ENCODE measurements around the gene MBIP. TPM values are rescaled to one million over a fixed set of nuclear protein-coding genes. Genes with fewer than 3 reads are reported as not detected.
"Not testable (repeated sequence)": the region's sequence is repeated elsewhere in the genome, so short reads cannot be mapped to it uniquely, and the experiment has no call there.

The MBIP gene
- total RNA-seq, 2 experiments from 2014 or later = 32.8 to 33.0 TPM

DNA sequence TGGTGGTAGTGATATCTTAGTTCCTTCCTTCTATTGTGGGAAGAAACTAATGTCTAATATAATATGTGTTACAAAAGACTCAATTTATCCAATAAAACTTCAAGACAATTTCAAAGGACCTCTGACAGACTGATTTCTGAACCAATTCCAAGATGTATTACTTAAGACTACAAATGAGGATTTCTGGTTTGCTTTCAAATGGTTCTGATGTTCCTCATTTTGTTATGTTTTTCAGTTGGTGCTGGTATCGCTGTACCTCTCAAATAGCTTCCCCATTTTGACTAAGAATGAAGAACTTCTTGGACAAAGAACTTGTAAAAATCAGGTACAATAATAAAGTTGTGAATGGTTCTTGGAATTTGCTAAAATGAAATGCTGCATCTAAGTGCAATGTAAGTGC, 19.4 kb upstream of the MBIP start:
- H3K4me1 Mint-ChIP-seq = peaks cover 13% of the 10 kb centered on the region
- intact Hi-C loops (cut with DNase I, micrococcal nuclease) = loop anchor here (1.0 to 2.0 kb wide), 2 partner anchors 19 to 20 kb away; partner anchors contain the start of gene MBIP (in 2 of the 2)
- H3K27me3 Mint-ChIP-seq = peaks cover 27% of the 10 kb centered on the region
- H3K36me3 Mint-ChIP-seq (ENCODE audit: low read depth) = no peaks in the 10 kb centered on the region
- POLR2A ChIA-PET = no interaction called here
- ATAC-seq (peak; percentile 39), DNase-seq (no peak)
- CTCF ChIA-PET = interaction anchor here (0.6 to 1.2 kb wide), 2 partner anchors 34 to 80 kb away, joined by 3 to 4 read pairs; no protein-coding TSS in a partner anchor
- H3K27ac Mint-ChIP-seq = no peak overlapping the region
- no peaks in the 10 kb centered on the region for H3K9me3 Mint-ChIP-seq (ENCODE audit: low read depth)
- H3K4me3 Mint-ChIP-seq = no peak overlapping the region

DNA sequence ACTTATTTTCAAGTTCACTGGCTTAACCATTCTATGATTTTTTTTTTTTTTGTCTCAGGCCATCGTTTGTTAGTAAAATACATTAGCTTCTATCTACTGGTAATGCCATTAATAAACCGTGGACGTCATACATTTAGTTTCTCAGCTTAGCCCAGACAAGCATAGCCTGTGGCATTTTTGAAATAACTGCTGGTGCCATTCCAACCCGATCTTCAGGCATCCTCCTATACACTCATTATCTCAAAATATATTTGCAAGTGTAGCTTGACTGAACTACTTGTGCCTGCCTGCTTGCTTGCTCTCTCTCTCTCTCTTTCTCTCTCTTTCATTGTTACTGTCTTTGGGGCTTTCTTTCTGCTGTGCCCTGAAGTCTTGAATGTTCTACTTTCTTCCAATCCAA, 12.7 kb upstream of the MBIP start:
- no peaks in the 10 kb centered on the region for H3K4me1 Mint-ChIP-seq
- H3K9me3 Mint-ChIP-seq (ENCODE audit: low read depth) = no peaks in the 10 kb centered on the region
- no peak overlapping the region for H3K4me3 Mint-ChIP-seq
- H3K36me3 Mint-ChIP-seq (ENCODE audit: low read depth) = no peaks in the 10 kb centered on the region
- intact Hi-C loops (cut with DNase I, micrococcal nuclease) = no loop called here
- ATAC-seq (no peak), DNase-seq (no peak)
- ChIA-PET POLR2A (no interaction called here), CTCF (no interaction called here)
- no peak overlapping the region for H3K27ac Mint-ChIP-seq
- H3K27me3 Mint-ChIP-seq = peaks cover 28% of the 10 kb centered on the region

DNA sequence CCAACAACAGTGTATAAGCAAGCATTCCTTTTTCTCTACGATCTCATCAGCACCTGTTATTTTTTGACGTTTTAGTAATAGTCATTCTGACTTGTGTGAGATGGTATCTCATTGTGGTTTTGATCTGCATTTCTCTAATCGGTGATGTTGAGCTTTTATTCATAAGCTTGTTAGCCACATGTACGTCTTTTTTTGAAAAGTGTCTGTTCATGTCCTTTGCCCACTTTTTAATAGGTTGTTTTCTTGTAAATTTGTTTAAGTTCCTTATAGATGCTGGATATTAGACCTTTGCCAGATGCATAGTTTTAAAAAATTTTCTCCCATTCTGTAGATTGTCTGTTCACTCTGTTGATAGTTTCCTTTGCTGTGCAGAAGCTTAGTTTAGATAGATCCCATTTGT, 7.1 kb upstream of the MBIP start:
- H3K4me3 Mint-ChIP-seq; H3K27ac Mint-ChIP-seq; H3K36me3 Mint-ChIP-seq (ENCODE audit: low read depth); H3K9me3 Mint-ChIP-seq (ENCODE audit: low read depth); CTCF ChIA-PET; ATAC-seq; DNase-seq; H3K4me1 Mint-ChIP-seq: not testable (repeated sequence)
- intact Hi-C loops (cut with DNase I, micrococcal nuclease) = loop anchor here in 1 of 2 experiments (10.0 kb wide), 1 partner anchor 1267 kb away; the partner anchor contains the start of genes FOXA1 and TTC6
- H3K27me3 Mint-ChIP-seq = peaks cover 39% of the 10 kb centered on the region
- POLR2A ChIA-PET = interaction anchor here (0.7 kb wide), 1 partner anchor 10 kb away, joined by 3 read pairs; no protein-coding TSS in a partner anchor

DNA sequence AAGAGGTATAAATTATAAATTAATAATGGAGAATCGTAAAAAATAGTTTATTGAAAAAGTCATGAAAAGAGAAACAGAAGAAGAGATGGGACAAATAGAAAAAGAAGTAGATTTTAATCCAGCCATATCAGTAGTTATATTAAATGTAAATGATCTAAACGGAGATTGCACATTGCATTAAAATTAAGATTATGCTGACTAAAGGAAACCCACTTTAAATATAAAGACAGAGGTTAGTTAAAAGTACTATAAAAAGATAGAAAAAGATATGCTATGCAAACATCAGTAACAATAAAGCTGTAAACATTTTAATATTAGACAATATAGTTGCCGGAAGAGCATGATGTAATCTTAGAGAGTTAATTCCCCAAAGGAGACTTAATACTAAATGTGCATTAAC, 5.4 kb upstream of the MBIP start:
- H3K36me3 Mint-ChIP-seq (ENCODE audit: low read depth) = peaks cover 4% of the 10 kb centered on the region

DNA sequence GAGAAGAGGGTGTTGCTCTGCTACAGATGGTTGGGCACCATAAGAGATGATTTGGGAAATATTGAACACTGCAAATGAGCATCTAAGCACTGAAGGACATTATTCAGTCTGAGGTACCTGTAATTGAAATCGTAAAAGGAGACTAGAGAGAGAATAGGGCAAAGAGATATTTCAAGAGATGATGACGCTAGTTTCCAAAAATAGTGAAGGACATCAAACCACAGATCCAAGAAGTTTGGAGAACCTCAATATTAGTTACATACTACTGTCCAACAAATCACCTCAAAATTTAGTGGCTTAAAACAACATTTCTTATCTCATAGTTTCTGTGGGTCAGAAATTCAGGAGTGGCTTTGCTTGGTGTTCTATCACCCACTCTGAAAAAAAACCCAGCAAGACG, 4.5 kb upstream of the MBIP start:
- Mint-ChIP-seq H3K36me3 (ENCODE audit: low read depth) (peaks cover 6% of the 10 kb centered on the region), H3K27me3 (peaks cover 27% of the 10 kb centered on the region), H3K4me3 (no peak overlapping the region), H3K4me1 (peaks cover 4% of the 10 kb centered on the region), H3K27ac (no peak overlapping the region), H3K9me3 (ENCODE audit: low read depth) (peaks cover 6% of the 10 kb centered on the region)
- ChIA-PET POLR2A (no interaction called here), CTCF (no interaction called here)
- DNase-seq (no peak), ATAC-seq (no peak)
- intact Hi-C loops (cut with DNase I, micrococcal nuclease) = loop anchor here (5.0 to 10.0 kb wide), 3 partner anchors 498 to 1270 kb away; partner anchors contain the start of genes BRMS1L (in 1 of the 2), FOXA1 (in 1 of the 2), RALGAPA1 (in 1 of the 2) and TTC6 (in 1 of the 2)

More for the DNA sequence above, 5.4 kb upstream of the MBIP start:
- Mint-ChIP-seq H3K4me3 (no peak overlapping the region), H3K4me1 (peaks cover under 1% of the 10 kb centered on the region), H3K27me3 (peaks cover 34% of the 10 kb centered on the region), H3K27ac (no peak overlapping the region), H3K9me3 (ENCODE audit: low read depth) (peaks cover 6% of the 10 kb centered on the region)
- ChIA-PET POLR2A (no interaction called here), CTCF (no interaction called here)
- no peak for DNase-seq
- ATAC-seq = no peak
- intact Hi-C loops (cut with DNase I, micrococcal nuclease) = loop anchor here in 1 of 2 experiments (10.0 kb wide), 1 partner anchor 1269 kb away; the partner anchor contains the start of genes FOXA1 and TTC6

DNA sequence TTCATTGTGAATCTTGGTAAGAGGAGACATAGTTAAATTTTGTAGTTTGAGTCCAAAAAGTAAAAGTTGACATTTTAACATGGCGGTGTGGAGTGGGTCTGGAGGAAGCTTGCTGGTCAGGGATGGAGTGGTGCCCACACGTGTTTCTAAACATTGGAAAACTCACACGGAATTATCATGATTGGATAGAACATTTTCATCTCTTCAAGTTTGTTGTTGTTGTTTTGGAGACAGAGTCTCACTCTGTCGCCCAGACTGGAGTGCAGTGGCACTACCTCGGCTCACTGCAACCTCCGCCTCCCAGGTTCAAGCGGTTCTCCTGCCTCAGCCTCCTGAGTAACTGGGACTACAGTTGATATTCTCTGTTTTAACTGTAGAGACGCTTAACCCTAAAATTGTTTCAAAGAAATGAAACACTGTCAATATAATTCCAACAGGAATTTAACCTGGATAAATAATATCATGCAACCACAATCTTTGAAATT, 502 bp upstream of the MBIP start:
- no peak for DNase-seq
- POLR2A ChIA-PET = no interaction called here
- intact Hi-C loops (cut with DNase I, micrococcal nuclease) = loop anchor here (1.0 to 10.0 kb wide), 6 partner anchors 18 to 1274 kb away; partner anchors contain the start of genes BRMS1L (in 2 of the 2), FOXA1 (in 1 of the 2), RALGAPA1 (in 1 of the 2) and TTC6 (in 1 of the 2)
- H3K4me1 Mint-ChIP-seq = peaks cover 24% of the 10 kb centered on the region
- peak overlapping the region; percentile 85 for H3K4me3 Mint-ChIP-seq
- ATAC-seq = peak; percentile 5
- peaks cover 10% of the 10 kb centered on the region for H3K27me3 Mint-ChIP-seq
- H3K9me3 Mint-ChIP-seq (ENCODE audit: low read depth) = no peaks in the 10 kb centered on the region
- H3K27ac Mint-ChIP-seq = peak overlapping the region; percentile 94
- peaks cover 6% of the 10 kb centered on the region for H3K36me3 Mint-ChIP-seq (ENCODE audit: low read depth)
- CTCF ChIA-PET = interaction anchor here (0.6 to 1.7 kb wide), 7 partner anchors 14 to 495 kb away, joined by 3 to 7 read pairs (median 4); partner anchors contain the start of gene BRMS1L

DNA sequence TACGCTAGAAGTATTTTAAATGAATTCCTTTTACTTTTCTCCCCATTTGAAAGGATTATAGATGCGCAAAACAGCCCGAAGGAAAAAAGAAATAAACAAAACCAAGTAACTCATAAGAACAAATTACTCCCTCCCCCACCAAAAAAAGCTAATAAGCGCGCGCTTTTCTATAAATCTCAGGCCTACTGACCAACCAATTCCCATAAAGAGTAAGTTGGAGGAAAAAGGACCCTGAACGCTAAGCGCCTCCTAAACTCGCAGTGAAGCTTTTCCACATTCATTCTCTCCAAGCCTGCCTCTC, 588 bp downstream of the MBIP start:
- POLR2A ChIA-PET = interaction anchor here (0.6 kb wide), 1 partner anchor 14 kb away, joined by 6 read pairs; no protein-coding TSS in a partner anchor
- H3K27me3 Mint-ChIP-seq = peaks cover 7% of the 10 kb centered on the region
- peaks cover 33% of the 10 kb centered on the region for H3K4me1 Mint-ChIP-seq
- CTCF ChIA-PET = interaction anchor here (1.2 kb wide), 1 partner anchor 54 kb away, joined by 7 read pairs; no protein-coding TSS in a partner anchor
- peak overlapping the region; percentile 85 for H3K4me3 Mint-ChIP-seq
- no peaks in the 10 kb centered on the region for H3K9me3 Mint-ChIP-seq (ENCODE audit: low read depth)
- DNase-seq = no peak
- intact Hi-C loops (cut with DNase I, micrococcal nuclease) = loop anchor here (1.0 to 10.0 kb wide), 12 partner anchors 19 to 1858 kb away; partner anchors contain the start of genes BRMS1L (in 2 of the 2), FAM177A1 (in 1 of the 2), FOXA1 (in 1 of the 2) and RALGAPA1 (in 1 of the 2)
- ATAC-seq = no peak
- H3K27ac Mint-ChIP-seq = peak overlapping the region; percentile 94
- peaks cover 6% of the 10 kb centered on the region for H3K36me3 Mint-ChIP-seq (ENCODE audit: low read depth)

DNA sequence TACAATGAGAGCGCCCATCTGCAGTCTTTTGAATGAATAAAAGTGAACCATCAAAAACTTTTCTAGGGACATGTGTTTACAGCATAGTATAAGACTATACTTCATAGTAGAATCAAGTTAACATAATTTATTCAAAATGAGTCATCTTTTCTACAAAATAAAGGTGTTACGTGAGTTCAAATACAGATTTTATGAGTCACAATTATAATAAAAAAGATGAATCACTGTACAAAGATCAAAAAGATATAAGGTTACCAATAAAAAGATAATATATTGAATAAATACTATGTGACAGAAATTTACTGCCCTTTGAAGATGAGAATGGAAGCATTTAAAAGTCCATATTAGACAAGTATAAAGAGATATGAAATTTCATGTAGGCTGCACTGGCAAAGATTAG, 2.8 kb downstream of the MBIP start:
- peaks cover 46% of the 10 kb centered on the region for H3K4me1 Mint-ChIP-seq
- DNase-seq (no peak), ATAC-seq (peak; percentile 23)
- H3K36me3 Mint-ChIP-seq (ENCODE audit: low read depth) = peaks cover 18% of the 10 kb centered on the region
- H3K4me3 Mint-ChIP-seq = no peak overlapping the region
- intact Hi-C loops (cut with DNase I, micrococcal nuclease) = loop anchor here (5.0 to 10.0 kb wide), 6 partner anchors 45 to 1855 kb away; partner anchors contain the start of genes FAM177A1 (in 1 of the 2) and SPTSSA (in 1 of the 2)
- ChIA-PET POLR2A (interaction anchor here (0.6 kb wide), 1 partner anchor 10 kb away, joined by 3 read pairs; no protein-coding TSS in a partner anchor), CTCF (interaction anchor here (1.3 to 1.6 kb wide), 2 partner anchors 56 to 248 kb away, joined by 5 to 7 read pairs; no protein-coding TSS in a partner anchor)
- peak overlapping the region; percentile 31 for H3K27ac Mint-ChIP-seq
- H3K9me3 Mint-ChIP-seq (ENCODE audit: low read depth) = no peaks in the 10 kb centered on the region
- no peaks in the 10 kb centered on the region for H3K27me3 Mint-ChIP-seq

DNA sequence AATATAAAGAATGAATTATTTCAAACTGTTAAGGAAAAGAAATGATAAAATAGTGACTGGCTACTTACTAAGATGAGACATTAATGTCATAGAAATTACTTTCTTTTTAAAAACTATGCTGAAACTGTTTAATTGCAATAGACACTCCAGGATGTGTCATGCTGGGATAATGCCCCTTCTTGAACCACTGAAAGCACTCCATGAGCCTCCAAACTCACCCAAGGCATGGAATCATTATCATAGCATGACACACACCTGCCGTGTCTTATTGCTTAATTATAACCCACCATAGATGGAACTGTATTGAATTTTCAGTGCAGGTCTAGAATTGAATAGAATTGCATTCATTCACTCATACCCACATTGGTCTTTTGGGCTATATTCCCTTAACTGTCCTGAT, 4.3 kb downstream of the MBIP start:
- CTCF ChIA-PET = interaction anchor here (1.6 kb wide), 1 partner anchor 246 kb away, joined by 5 read pairs; no protein-coding TSS in a partner anchor
- DNase-seq = no peak

DNA sequence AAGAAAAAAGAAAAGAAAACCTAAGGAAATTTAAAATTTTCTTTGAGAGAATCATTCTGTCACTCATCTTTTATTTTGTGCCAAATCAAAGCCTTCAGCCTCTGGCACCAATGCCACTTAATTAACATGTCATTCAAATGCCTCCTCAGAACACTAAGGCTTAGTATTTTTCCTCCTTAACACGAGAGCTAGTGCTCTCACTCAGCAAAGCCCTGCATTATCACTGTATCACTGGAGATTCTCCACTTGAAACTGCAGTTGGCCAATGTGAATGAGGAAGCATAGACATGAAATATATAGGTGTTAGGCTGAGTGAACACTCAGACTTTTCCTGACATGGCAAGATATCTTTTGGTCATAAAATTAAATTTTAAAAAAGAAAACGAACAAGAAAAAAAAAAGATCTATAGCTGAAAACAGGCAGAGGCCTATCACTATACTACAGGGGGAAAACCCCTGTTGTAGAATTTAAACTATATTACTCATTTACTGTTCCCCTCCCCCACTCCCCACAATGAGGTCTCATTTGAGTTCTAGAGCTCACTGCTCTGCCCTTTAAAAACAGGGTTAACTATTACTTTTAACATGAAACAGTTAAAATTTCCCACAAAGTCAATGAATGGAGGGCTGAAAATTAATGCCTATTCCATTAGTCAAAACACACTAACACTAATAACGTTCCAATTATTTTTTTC, 5.1 kb downstream of the MBIP start:
- Mint-ChIP-seq H3K36me3 (ENCODE audit: low read depth) (peaks cover 30% of the 10 kb centered on the region), H3K27me3 (no peaks in the 10 kb centered on the region), H3K27ac (peak overlapping the region; percentile 86), H3K4me1 (peaks cover 42% of the 10 kb centered on the region), H3K4me3 (peak overlapping the region; percentile 46), H3K9me3 (ENCODE audit: low read depth) (no peaks in the 10 kb centered on the region)
- CTCF ChIA-PET = no interaction called here
- intact Hi-C loops (cut with DNase I, micrococcal nuclease) = loop anchor here (5.0 to 10.0 kb wide), 6 partner anchors 43 to 1853 kb away; partner anchors contain the start of genes FAM177A1 (in 1 of the 2) and SPTSSA (in 1 of the 2)
- POLR2A ChIA-PET = interaction anchor here (0.7 kb wide), 1 partner anchor 59 kb away, joined by 5 read pairs; no protein-coding TSS in a partner anchor
- ATAC-seq = peak; percentile 82
- DNase-seq = peak; percentile 72

More for the DNA sequence above, 4.3 kb downstream of the MBIP start:
- Mint-ChIP-seq H3K36me3 (ENCODE audit: low read depth) (peaks cover 25% of the 10 kb centered on the region), H3K4me1 (peaks cover 46% of the 10 kb centered on the region), H3K27me3 (no peaks in the 10 kb centered on the region), H3K4me3 (no peak overlapping the region), H3K27ac (peak overlapping the region; percentile 56), H3K9me3 (ENCODE audit: low read depth) (no peaks in the 10 kb centered on the region)
- ATAC-seq = no peak
- POLR2A ChIA-PET = interaction anchor here (0.7 kb wide), 1 partner anchor 58 kb away, joined by 5 read pairs; no protein-coding TSS in a partner anchor
- intact Hi-C loops (cut with DNase I, micrococcal nuclease) = loop anchor here (5.0 to 10.0 kb wide), 6 partner anchors 44 to 1854 kb away; partner anchors contain the start of genes FAM177A1 (in 1 of the 2) and SPTSSA (in 1 of the 2)

DNA sequence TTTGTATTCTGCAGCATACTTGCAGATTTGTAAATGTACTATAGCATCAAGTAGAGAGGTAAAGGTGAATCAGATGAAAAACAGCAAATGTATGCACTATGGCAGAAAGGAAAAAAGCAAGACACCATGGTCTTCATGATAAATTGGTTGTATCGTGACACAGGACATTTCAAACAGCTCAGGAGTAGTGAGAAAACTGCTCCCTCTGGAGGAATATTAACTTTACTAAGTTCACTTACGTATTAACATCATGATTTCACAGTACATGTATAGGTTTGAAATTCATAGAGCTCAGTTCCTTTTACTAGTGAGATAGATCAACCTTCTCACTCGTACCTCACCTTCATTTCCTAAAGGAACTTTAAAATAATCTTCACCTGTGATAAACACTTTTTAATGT, 6.5 kb downstream of the MBIP start:
- ChIA-PET POLR2A (no interaction called here), CTCF (interaction anchor here (0.9 to 1.4 kb wide), 2 partner anchors 36 to 60 kb away, joined by 3 read pairs; no protein-coding TSS in a partner anchor)
- DNase-seq = no peak
- Mint-ChIP-seq H3K9me3 (ENCODE audit: low read depth) (no peaks in the 10 kb centered on the region), H3K27ac (no peak overlapping the region), H3K36me3 (ENCODE audit: low read depth) (peaks cover 36% of the 10 kb centered on the region), H3K4me1 (peaks cover 39% of the 10 kb centered on the region), H3K27me3 (no peaks in the 10 kb centered on the region), H3K4me3 (no peak overlapping the region)
- intact Hi-C loops (cut with DNase I, micrococcal nuclease) = loop anchor here in 1 of 2 experiments (10.0 kb wide), 1 partner anchor 1269 kb away; the partner anchor contains the start of gene FAM177A1
- ATAC-seq = no peak

Data from activated CD4-positive, alpha-beta T cell treated with anti-CD3 and anti-CD28 coated beads for 36 hours (primary cell).